Smooth muscle cell (in vitro differentiated cells): ENCODE results near the gene THUMPD3. TPM values are rescaled to one million over a fixed set of nuclear protein-coding genes. Genes with fewer than 3 reads are reported as not detected.

Experiments used
- DNase-seq: peaks from one replicate; lab custom pipeline; 2025; ENCODE audit not compliant: unreplicated experiment; lab: John Stamatoyannopoulos, UW
- H2AFZ ChIP-seq: fragments of 200-600 bp; sonication (generic); 2 replicates; pipeline ENCODE4 v1.6.0; 2016; ENCODE audit warnings: antibody characterized with exemption, low read depth, mild to moderate bottlenecking
- H3F3A ChIP-seq: fragments of 200-600 bp; sonication (generic); 2 replicates; pipeline ENCODE4 v1.6.0; 2017; ENCODE audit warnings: antibody characterized with exemption, low read depth
- H3K27ac ChIP-seq: fragments of 200-600 bp; sonication (generic); 2 replicates; pipeline ENCODE4 v1.5.1; 2016; ENCODE audit warnings: low read depth, mild to moderate bottlenecking
- H3K27me3 ChIP-seq: fragments of 200-600 bp; sonication (generic); 2 replicates; pipeline ENCODE4 v1.6.1; 2016; ENCODE audit warnings: low read depth, mild to moderate bottlenecking
- H3K36me3 ChIP-seq: fragments of 200-600 bp; sonication (generic); 2 replicates; pipeline ENCODE4 v1.5.1; 2016; ENCODE audit warnings: low read depth
- H3K4me1 ChIP-seq: fragments of 200-600 bp; sonication (generic); 2 replicates; pipeline ENCODE4 v1.5.1; 2016; ENCODE audit warnings: low read depth
- H3K4me2 ChIP-seq: fragments of 200-600 bp; sonication (generic); 2 replicates; pipeline ENCODE4 v1.6.0; 2016; ENCODE audit warnings: mild to moderate bottlenecking
- H3K4me3 ChIP-seq: fragments of 200-600 bp; sonication (generic); 2 replicates; pipeline ENCODE4 v1.5.1; 2016; ENCODE audit warnings: mild to moderate bottlenecking
- H3K79me2 ChIP-seq: fragments of 200-600 bp; sonication (generic); 2 replicates; pipeline ENCODE4 v1.6.0; 2016; ENCODE audit warnings: low read depth, mild to moderate bottlenecking
- H3K9ac ChIP-seq: fragments of 200-600 bp; sonication (generic); 2 replicates; pipeline ENCODE4 v1.6.0; 2016; ENCODE audit warnings: low read depth
- H3K9me3 ChIP-seq: fragments of 200-600 bp; sonication (generic); replicated peaks from 2 replicates; pipeline ENCODE4 v1.5.1; 2016; ENCODE audit warnings: low read depth
- H4K20me1 ChIP-seq: fragments of 200-600 bp; sonication (generic); 2 replicates; pipeline ENCODE4 v1.6.0; 2016; ENCODE audit warnings: low read depth
- WGBS: methylation state at CpG from one replicate; pipeline ENCODE4 v1.1.7; 2016; ENCODE audit warnings: low lambda C conversion rate; 5-methylcytosine and 5-hydroxymethylcytosine counted together
- polyA plus RNA-seq: library from polyadenylated mRNA; unstranded; fragments of >200 nt; fragmentation: Nextera tagmentation; extraction: Ambion mirVana; gene quantifications from 2 replicates; pipeline ENCODE4 v1.2.1, GENCODE V29; 2016
- total RNA-seq: library from RNA; depleted of rRNA; stranded (reverse); fragments of >200 nt; gene quantifications from 2 replicates; pipeline ENCODE4 v1.2.3, GENCODE V29; 2014
- TF ChIP-seq, protein P1 (sequence below): fragments of 200-600 bp; sonication (generic); IDR thresholded peaks from 2 replicates; pipeline ENCODE4 v1.5.1; 2017; ENCODE audit warnings: borderline replicate concordance, mild to moderate bottlenecking, antibody characterized with exemption; ENCODE audit not compliant: insufficient read depth, poor library complexity, severe bottlenecking

THUMPD3 gene
- total and polyA plus RNA-seq, 2 experiments from 2014 or later, result 11.6 to 19.5 TPM

DNA sequence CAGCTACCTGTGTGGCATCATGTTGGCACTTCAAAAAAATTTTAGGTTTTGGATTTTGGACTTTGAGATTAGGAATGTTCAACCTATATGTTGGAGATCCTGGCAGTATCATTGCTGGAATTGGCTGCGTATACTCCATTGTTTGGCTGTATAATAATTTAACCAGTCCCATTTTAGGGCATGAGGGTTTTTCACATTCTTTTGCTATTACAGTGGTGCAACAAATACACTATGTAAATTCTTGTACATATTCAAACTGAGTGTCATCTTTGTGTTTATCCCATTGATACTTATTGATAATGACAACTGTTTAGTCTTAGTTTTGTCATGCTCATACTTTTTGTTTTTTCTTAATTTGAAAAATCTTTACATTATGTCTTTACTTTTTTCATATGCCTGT is 6.7 kb downstream of the THUMPD3 start:
- Histone ChIP-seq H3K27ac (no peak overlapping the region), H3K27me3 (no peaks in the 10 kb centered on the region), H3K9me3 (no peaks in the 10 kb centered on the region), H3F3A (no peaks in the 10 kb centered on the region), H2AFZ (no peak overlapping the region), H3K36me3 (peaks cover 28% of the 10 kb centered on the region), H3K9ac (no peak overlapping the region), H3K4me3 (no peak overlapping the region), H3K79me2 (peaks cover 13% of the 10 kb centered on the region), H3K4me1 (no peaks in the 10 kb centered on the region), H3K4me2 (no peak overlapping the region), H4K20me1 (peaks cover 4% of the 10 kb centered on the region)
- 91% methylated on average over 1 of the region's 1 CpG for WGBS
- DNase-seq, result no peak
- TF ChIP-seq, protein P1, sequence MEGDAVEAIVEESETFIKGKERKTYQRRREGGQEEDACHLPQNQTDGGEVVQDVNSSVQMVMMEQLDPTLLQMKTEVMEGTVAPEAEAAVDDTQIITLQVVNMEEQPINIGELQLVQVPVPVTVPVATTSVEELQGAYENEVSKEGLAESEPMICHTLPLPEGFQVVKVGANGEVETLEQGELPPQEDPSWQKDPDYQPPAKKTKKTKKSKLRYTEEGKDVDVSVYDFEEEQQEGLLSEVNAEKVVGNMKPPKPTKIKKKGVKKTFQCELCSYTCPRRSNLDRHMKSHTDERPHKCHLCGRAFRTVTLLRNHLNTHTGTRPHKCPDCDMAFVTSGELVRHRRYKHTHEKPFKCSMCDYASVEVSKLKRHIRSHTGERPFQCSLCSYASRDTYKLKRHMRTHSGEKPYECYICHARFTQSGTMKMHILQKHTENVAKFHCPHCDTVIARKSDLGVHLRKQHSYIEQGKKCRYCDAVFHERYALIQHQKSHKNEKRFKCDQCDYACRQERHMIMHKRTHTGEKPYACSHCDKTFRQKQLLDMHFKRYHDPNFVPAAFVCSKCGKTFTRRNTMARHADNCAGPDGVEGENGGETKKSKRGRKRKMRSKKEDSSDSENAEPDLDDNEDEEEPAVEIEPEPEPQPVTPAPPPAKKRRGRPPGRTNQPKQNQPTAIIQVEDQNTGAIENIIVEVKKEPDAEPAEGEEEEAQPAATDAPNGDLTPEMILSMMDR, result no peak

- Histone ChIP-seq H3K9ac (no peak overlapping the region), H3K27me3 (no peaks in the 10 kb centered on the region), H3K4me2 (no peak overlapping the region), H3K27ac (no peak overlapping the region), H3F3A (no peaks in the 10 kb centered on the region), H3K79me2 (peaks cover 8% of the 10 kb centered on the region), H4K20me1 (peaks cover 6% of the 10 kb centered on the region), H3K4me1 (no peaks in the 10 kb centered on the region), H3K9me3 (no peaks in the 10 kb centered on the region), H3K36me3 (peaks cover 20% of the 10 kb centered on the region), H3K4me3 (no peak overlapping the region), H2AFZ (no peak overlapping the region)
- no peak for DNase-seq
- TF ChIP-seq, protein P1, result no peak
- 94% methylated on average over 3 of the region's 3 CpGs for WGBS
Observed at GRCh38 chr3:9373465-9373864, 10.6 kb downstream of the THUMPD3 start.

GRCh38 chr3:9377981-9378380 is 15.1 kb downstream of the THUMPD3 start:
- peaks cover 9% of the 10 kb centered on the region for H4K20me1 ChIP-seq
- H3K4me2 ChIP-seq, result no peak overlapping the region
- no peaks in the 10 kb centered on the region for H3K36me3 ChIP-seq
- no peaks in the 10 kb centered on the region for H3K27me3 ChIP-seq
- H3K27ac ChIP-seq, result no peak overlapping the region
- DNase-seq, result no peak
- H3F3A ChIP-seq, result no peaks in the 10 kb centered on the region
- TF ChIP-seq, protein P1, result no peak
- H3K79me2 ChIP-seq, result no peaks in the 10 kb centered on the region
- no peak overlapping the region for H3K4me3 ChIP-seq
- H3K9ac ChIP-seq, result no peak overlapping the region
- H3K4me1 ChIP-seq, result no peaks in the 10 kb centered on the region
- H3K9me3 ChIP-seq, result no peaks in the 10 kb centered on the region
- WGBS, result 93% methylated on average over 1 of the region's 1 CpG
- no peak overlapping the region for H2AFZ ChIP-seq

DNA sequence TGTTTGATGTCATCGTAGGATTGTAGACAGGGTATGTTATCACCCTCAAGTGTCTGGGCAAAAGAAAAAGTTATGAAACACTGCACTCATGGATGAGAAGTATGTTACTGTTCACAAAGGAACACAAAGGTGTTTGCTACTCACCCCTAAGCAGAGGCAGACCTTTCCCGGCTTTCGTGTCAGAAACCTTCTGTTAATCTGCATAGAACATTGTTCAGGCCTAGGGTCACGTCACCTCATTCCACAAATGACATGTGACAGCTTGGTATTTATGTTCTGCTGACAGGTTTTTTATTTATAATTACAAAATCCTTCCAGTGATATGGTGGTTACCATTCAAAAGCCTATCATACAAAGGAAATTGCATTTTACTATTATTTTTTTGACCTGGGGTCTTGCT is 16.5 kb downstream of the THUMPD3 start:
- TF ChIP-seq, protein P1, result no peak
- no peak overlapping the region for H3K4me2 ChIP-seq
- no peaks in the 10 kb centered on the region for H3K9me3 ChIP-seq
- H3K4me1 ChIP-seq, result no peaks in the 10 kb centered on the region
- no peak overlapping the region for H3K27ac ChIP-seq
- no peak overlapping the region for H3K9ac ChIP-seq
- H3K27me3 ChIP-seq, result no peaks in the 10 kb centered on the region
- H3K4me3 ChIP-seq, result no peak overlapping the region
- H2AFZ ChIP-seq, result no peak overlapping the region
- H3F3A ChIP-seq, result peaks cover 8% of the 10 kb centered on the region
- peaks cover 5% of the 10 kb centered on the region for H4K20me1 ChIP-seq
- 82% methylated on average over 4 of the region's 4 CpGs for WGBS
- H3K79me2 ChIP-seq, result no peaks in the 10 kb centered on the region
- H3K36me3 ChIP-seq, result no peaks in the 10 kb centered on the region
- DNase-seq, result no peak
